ENCODE data around the gene TFAP2E.

The TFAP2E gene

DNA sequence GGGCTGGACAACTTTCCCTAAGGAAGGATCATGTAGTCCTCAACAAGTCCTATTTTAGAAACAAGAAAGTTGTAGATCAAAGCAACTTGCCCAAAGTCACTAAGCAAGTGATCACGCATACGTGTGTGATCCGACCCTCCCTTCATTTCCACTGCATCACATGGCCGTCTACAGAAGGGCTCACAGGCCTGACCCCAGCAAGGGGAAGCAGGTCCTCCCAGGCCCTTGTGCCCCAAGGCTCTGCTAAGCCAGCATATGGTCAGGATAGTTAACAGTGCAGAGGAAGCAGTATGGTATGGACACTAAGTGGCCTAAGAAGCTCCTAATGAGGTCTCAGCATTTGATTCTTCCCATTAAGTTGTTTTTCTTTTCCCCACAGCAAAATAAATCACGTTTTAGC lies 24.8 kb downstream of the TFAP2E start:
- no peak for TF ChIP-seq EZH2phosphoT487 (IDR thresholded peaks at IDR 0.05; ENCODE audit: borderline replicate concordance, low read length)
- TF ChIP-seq, protein P1, sequence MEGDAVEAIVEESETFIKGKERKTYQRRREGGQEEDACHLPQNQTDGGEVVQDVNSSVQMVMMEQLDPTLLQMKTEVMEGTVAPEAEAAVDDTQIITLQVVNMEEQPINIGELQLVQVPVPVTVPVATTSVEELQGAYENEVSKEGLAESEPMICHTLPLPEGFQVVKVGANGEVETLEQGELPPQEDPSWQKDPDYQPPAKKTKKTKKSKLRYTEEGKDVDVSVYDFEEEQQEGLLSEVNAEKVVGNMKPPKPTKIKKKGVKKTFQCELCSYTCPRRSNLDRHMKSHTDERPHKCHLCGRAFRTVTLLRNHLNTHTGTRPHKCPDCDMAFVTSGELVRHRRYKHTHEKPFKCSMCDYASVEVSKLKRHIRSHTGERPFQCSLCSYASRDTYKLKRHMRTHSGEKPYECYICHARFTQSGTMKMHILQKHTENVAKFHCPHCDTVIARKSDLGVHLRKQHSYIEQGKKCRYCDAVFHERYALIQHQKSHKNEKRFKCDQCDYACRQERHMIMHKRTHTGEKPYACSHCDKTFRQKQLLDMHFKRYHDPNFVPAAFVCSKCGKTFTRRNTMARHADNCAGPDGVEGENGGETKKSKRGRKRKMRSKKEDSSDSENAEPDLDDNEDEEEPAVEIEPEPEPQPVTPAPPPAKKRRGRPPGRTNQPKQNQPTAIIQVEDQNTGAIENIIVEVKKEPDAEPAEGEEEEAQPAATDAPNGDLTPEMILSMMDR (IDR thresholded peaks at IDR 0.05; ENCODE audit: low read depth, low read length, poor library complexity, severe bottlenecking), result no peak

GRCh38 chr1:35598895-35599294 lies 25.8 kb downstream of the TFAP2E start:
- Histone ChIP-seq H3F3A (ENCODE audit: control insufficient read depth, insufficient read depth) (no peaks in the 10 kb centered on the region), H3K27ac (ENCODE audit: low read depth, low read length) (no peak overlapping the region), H3K79me2 (ENCODE audit: control insufficient read depth, low read length) (no peaks in the 10 kb centered on the region), H3K4me1 (ENCODE audit: control insufficient read depth, low read length) (no peaks in the 10 kb centered on the region), H4K20me1 (ENCODE audit: control insufficient read depth, insufficient read depth, low read depth, low read length) (no peaks in the 10 kb centered on the region; the same call in 1 of the 2 replicates), H3K27me3 (ENCODE audit: control insufficient read depth, low read length) (no peaks in the 10 kb centered on the region), H3K4me3 (ENCODE audit: low read length) (no peak overlapping the region), H3K4me2 (ENCODE audit: low read length) (no peak overlapping the region), H3K9me2 (replicated peaks; ENCODE audit: control insufficient read depth, low read length) (no peaks in the 10 kb centered on the region), H3K9me3 (ENCODE audit: control insufficient read depth, insufficient read depth, low read length) (no peaks in the 10 kb centered on the region), H3K36me3 (ENCODE audit: control insufficient read depth, low read length) (peaks cover 24% of the 10 kb centered on the region)
- no peak for TF ChIP-seq EZH2phosphoT487 (IDR thresholded peaks at IDR 0.05; ENCODE audit: borderline replicate concordance, low read length)
- TF ChIP-seq, protein P1 (IDR thresholded peaks at IDR 0.05; ENCODE audit: low read depth, low read length, poor library complexity, severe bottlenecking), result no peak

More for the DNA sequence above, 24.8 kb downstream of the TFAP2E start:
- Histone ChIP-seq H3K4me3 (ENCODE audit: low read length) (no peak overlapping the region), H3K27me3 (ENCODE audit: control insufficient read depth, low read length) (no peaks in the 10 kb centered on the region), H3K36me3 (ENCODE audit: control insufficient read depth, low read length) (peaks cover 15% of the 10 kb centered on the region), H3K4me1 (ENCODE audit: control insufficient read depth, low read length) (no peaks in the 10 kb centered on the region), H3F3A (ENCODE audit: control insufficient read depth, insufficient read depth) (no peaks in the 10 kb centered on the region), H3K79me2 (ENCODE audit: control insufficient read depth, low read length) (no peaks in the 10 kb centered on the region), H3K27ac (ENCODE audit: low read depth, low read length) (no peak overlapping the region), H3K9me2 (replicated peaks; ENCODE audit: control insufficient read depth, low read length) (no peaks in the 10 kb centered on the region), H4K20me1 (ENCODE audit: control insufficient read depth, insufficient read depth, low read depth, low read length) (no peaks in the 10 kb centered on the region; the same call in 1 of the 2 replicates), H3K9me3 (ENCODE audit: control insufficient read depth, insufficient read depth, low read length) (no peaks in the 10 kb centered on the region), H3K4me2 (ENCODE audit: low read length) (no peak overlapping the region)

DNA sequence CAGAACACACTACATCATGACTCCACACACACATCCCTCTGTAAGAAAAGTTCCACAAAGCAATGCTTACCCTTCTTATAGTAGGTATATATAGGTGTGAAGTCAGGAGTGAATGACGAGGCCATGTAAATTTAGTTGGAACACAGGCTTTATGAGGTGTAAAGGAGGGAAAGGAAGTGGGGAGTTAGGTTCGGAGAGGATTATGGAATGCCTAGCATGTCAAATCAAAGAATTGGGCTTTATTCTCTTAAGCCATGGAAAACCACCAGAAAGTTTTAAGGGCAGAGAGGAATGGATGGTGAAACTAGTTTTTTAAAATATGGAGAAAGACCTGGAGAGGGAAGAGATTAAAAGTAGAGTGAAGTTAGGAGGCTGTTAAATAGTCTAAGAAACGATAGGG lies 26.3 kb downstream of the TFAP2E start:
- no peaks in the 10 kb centered on the region for H3F3A ChIP-seq (ENCODE audit: control insufficient read depth, insufficient read depth)
- TF ChIP-seq, protein P1 (IDR thresholded peaks at IDR 0.05; ENCODE audit: low read depth, low read length, poor library complexity, severe bottlenecking), result no peak
- TF ChIP-seq EZH2phosphoT487 (IDR thresholded peaks at IDR 0.05; ENCODE audit: borderline replicate concordance, low read length), result no peak
- H3K36me3 ChIP-seq (ENCODE audit: control insufficient read depth, low read length), result peaks cover 28% of the 10 kb centered on the region
- no peak overlapping the region for H3K4me2 ChIP-seq (ENCODE audit: low read length)
- H3K9me3 ChIP-seq (ENCODE audit: control insufficient read depth, insufficient read depth, low read length), result no peaks in the 10 kb centered on the region
- H3K4me1 ChIP-seq (ENCODE audit: control insufficient read depth, low read length), result no peaks in the 10 kb centered on the region
- H3K79me2 ChIP-seq (ENCODE audit: control insufficient read depth, low read length), result no peaks in the 10 kb centered on the region
- no peak overlapping the region for H3K27ac ChIP-seq (ENCODE audit: low read depth, low read length)
- H3K4me3 ChIP-seq (ENCODE audit: low read length), result no peak overlapping the region
- no peaks in the 10 kb centered on the region for H3K9me2 ChIP-seq (replicated peaks; ENCODE audit: control insufficient read depth, low read length)
- H3K27me3 ChIP-seq (ENCODE audit: control insufficient read depth, low read length), result no peaks in the 10 kb centered on the region
- H4K20me1 ChIP-seq (ENCODE audit: control insufficient read depth, insufficient read depth, low read depth, low read length), result no peaks in the 10 kb centered on the region; the same call in 1 of the 2 replicates

Data from DOHH2 (cell line).